Measurements from ENCODE around the gene NKD1.

- TF ChIP-seq CTCF (IDR thresholded peaks at IDR 0.05; ENCODE audit: low read depth, low read length) (no peak), EZH2phosphoT487 (IDR thresholded peaks at IDR 0.05; ENCODE audit: low read depth) (no peak)
Measured at GRCh38 chr16:50615891-50616290, 67.7 kb downstream of the NKD1 start.
